Uterus (tissue), 2 donors: ENCODE results near the gene INO80E.

Source experiments
- POLR2A ChIP-seq, 2 donors: fragments of 450-650 bp; IDR thresholded peaks; one replicate each; pipeline ENCODE4 v1.6.1; 2016; ENCODE audit warnings: antibody characterized with exemption in 2 of 2, mild to moderate bottlenecking in 1 of 2, moderate library complexity in 1 of 2
- TF ChIP-seq, protein P1 (sequence below), 4 experiments: fragments of 200-600 bp in 2 of 4; fragments of 450-650 bp in 2 of 4; sonication (generic) in 2 of 4; IDR thresholded peaks; one replicate each; pipeline ENCODE4 v1.5.1; 2016 to 2019; ENCODE audit warnings: antibody characterized with exemption in 4 of 4, mild to moderate bottlenecking in 2 of 4, moderate library complexity in 1 of 4

DNA sequence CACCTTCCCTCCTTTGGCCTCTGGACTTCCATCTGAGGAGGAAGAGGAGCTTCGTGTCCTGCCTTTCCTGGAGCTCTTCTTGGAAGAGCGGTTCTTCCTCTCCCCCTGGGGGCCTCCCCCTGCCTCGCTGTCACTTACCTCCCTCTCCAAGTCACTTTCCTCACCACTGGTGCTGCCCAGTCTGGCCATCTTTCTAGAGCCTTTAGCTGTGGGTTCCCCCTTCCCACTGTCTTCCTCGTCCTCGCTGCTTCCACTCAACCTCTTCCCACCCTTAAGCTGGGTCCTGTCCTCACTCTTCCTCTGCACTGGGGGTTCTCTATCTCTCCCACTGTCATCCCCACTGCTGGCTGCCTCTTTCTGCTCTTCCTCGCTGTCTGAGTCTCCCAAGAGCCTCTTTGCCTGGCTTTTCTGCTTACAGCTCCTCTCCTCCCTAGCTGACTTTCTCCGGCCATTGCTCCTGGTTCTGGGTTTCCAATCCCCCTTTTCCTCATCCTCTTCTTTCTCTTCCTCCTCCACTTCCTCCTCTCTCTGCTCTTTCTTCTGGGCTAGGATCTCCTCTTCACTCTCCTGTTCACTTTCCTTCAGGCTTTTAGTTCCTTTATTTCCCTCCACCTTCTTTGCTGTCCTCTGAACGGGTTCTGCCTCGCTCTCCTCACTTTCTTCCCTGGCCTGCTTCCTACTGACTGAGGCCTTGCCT is 2.0 kb upstream of the INO80E start:
- TF ChIP-seq POLR2A (IDR thresholded peaks at IDR 0.05), result no peak
- TF ChIP-seq, protein P1, sequence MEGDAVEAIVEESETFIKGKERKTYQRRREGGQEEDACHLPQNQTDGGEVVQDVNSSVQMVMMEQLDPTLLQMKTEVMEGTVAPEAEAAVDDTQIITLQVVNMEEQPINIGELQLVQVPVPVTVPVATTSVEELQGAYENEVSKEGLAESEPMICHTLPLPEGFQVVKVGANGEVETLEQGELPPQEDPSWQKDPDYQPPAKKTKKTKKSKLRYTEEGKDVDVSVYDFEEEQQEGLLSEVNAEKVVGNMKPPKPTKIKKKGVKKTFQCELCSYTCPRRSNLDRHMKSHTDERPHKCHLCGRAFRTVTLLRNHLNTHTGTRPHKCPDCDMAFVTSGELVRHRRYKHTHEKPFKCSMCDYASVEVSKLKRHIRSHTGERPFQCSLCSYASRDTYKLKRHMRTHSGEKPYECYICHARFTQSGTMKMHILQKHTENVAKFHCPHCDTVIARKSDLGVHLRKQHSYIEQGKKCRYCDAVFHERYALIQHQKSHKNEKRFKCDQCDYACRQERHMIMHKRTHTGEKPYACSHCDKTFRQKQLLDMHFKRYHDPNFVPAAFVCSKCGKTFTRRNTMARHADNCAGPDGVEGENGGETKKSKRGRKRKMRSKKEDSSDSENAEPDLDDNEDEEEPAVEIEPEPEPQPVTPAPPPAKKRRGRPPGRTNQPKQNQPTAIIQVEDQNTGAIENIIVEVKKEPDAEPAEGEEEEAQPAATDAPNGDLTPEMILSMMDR (IDR thresholded peaks at IDR 0.05), result no peak
